ENCODE measurements around the gene CRYBG2. TPM values are rescaled to one million over a fixed set of nuclear protein-coding genes. Genes with fewer than 3 reads are reported as not detected.

CRYBG2 gene
- total RNA-seq, 1 donor, result not detected

DNA sequence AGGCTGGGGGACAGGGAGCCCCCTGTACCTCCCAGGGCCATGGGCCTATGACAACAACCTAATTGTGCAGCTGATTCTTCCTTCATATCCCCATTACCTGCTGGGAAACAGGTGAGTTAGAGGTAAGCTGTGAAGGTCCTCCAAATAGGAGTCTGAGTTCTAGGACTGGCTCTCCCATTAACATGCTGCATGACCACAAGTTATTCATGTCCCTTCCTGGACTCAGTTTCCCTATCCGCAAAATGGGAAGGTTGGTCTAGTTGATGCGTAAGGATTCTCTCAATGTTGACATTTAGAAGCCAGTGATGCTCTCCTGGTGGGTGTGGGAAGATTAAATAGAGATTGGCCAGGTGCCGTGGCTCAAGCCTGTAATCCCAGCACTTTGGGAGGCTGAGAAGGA is 14.6 kb upstream of the CRYBG2 start:
- TF ChIP-seq, protein P1, sequence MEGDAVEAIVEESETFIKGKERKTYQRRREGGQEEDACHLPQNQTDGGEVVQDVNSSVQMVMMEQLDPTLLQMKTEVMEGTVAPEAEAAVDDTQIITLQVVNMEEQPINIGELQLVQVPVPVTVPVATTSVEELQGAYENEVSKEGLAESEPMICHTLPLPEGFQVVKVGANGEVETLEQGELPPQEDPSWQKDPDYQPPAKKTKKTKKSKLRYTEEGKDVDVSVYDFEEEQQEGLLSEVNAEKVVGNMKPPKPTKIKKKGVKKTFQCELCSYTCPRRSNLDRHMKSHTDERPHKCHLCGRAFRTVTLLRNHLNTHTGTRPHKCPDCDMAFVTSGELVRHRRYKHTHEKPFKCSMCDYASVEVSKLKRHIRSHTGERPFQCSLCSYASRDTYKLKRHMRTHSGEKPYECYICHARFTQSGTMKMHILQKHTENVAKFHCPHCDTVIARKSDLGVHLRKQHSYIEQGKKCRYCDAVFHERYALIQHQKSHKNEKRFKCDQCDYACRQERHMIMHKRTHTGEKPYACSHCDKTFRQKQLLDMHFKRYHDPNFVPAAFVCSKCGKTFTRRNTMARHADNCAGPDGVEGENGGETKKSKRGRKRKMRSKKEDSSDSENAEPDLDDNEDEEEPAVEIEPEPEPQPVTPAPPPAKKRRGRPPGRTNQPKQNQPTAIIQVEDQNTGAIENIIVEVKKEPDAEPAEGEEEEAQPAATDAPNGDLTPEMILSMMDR (IDR thresholded peaks at IDR 0.05; ENCODE audit: insufficient read depth, low read depth, low read length), result no peak
- DNase-seq (ENCODE audit: low read depth), result no peak
- H3K4me3 ChIP-seq (ENCODE audit: low read depth, low read length), result no peak overlapping the region

DNA sequence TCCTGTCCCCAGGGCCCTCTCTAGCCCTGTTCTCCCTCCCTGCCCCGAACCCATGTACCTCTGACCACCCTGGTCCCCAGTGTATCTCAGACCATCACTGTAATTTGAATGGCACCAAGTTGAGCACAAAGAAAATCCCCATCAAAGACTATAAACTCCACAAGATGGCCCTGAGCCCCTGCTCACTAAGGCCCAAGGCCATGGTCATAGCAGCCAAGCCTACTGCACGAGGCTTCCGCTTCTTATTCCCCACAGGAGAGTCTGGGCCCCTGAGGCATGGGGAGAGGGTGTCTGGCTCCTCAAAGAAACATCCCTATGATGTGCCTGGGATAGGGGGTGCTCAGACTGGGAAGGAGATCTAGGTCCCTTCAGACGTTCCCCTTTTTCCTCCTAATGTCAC is 14.1 kb upstream of the CRYBG2 start:
- H3K4me3 ChIP-seq (ENCODE audit: low read depth, low read length), result no peak overlapping the region
- TF ChIP-seq, protein P1 (IDR thresholded peaks at IDR 0.05; ENCODE audit: insufficient read depth, low read depth, low read length), result no peak
- no peak for DNase-seq (ENCODE audit: low read depth)

DNA sequence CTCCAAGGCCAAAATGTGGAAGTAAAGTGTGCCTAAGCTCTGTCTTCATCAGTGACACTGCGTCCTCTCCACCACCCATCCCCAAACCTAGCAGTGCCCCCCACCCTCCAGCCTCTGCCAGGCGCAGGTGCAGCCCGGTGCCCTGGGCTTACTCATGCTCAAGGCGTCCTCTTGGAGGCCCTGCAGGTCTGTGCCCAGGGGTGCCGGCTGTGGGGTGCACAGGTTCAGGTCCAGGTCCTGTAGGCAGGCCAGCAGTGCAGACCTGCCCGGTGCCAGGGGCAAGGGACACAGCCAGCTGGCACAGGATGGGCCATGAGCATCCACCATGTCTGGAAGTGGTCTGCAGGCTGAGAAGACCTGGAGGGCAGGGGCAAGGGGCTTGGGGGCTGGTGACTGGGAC is 13.5 kb upstream of the CRYBG2 start:
- no peak overlapping the region for H3K4me3 ChIP-seq (ENCODE audit: low read depth, low read length)
- DNase-seq (ENCODE audit: low read depth), result no peak
- TF ChIP-seq, protein P1 (IDR thresholded peaks at IDR 0.05; ENCODE audit: insufficient read depth, low read depth, low read length), result no peak

DNA sequence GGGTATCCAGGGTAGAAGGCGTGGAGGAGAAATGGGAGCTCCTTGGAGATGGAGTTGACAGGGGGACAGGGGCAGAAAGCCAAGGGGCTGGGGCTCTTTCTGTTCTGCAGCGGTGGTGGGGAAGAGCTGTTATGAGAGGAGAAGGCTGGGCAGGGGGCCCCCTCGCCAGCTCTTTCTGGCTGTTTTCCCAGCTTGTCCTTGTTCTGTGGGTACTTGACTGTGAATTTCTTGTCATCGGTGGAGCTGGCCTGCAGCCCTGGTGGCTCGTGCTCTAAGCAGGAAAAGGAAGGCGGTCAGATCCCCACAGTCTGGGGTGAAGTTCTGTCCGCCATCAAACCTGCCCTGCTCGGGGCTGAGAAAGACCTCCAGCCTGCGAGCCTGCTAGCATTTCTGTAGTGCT is 11.0 kb upstream of the CRYBG2 start:
- no peak overlapping the region for H3K4me3 ChIP-seq (ENCODE audit: low read depth, low read length)
- DNase-seq (ENCODE audit: low read depth), result no peak
- TF ChIP-seq, protein P1 (IDR thresholded peaks at IDR 0.05; ENCODE audit: insufficient read depth, low read depth, low read length), result no peak

DNA sequence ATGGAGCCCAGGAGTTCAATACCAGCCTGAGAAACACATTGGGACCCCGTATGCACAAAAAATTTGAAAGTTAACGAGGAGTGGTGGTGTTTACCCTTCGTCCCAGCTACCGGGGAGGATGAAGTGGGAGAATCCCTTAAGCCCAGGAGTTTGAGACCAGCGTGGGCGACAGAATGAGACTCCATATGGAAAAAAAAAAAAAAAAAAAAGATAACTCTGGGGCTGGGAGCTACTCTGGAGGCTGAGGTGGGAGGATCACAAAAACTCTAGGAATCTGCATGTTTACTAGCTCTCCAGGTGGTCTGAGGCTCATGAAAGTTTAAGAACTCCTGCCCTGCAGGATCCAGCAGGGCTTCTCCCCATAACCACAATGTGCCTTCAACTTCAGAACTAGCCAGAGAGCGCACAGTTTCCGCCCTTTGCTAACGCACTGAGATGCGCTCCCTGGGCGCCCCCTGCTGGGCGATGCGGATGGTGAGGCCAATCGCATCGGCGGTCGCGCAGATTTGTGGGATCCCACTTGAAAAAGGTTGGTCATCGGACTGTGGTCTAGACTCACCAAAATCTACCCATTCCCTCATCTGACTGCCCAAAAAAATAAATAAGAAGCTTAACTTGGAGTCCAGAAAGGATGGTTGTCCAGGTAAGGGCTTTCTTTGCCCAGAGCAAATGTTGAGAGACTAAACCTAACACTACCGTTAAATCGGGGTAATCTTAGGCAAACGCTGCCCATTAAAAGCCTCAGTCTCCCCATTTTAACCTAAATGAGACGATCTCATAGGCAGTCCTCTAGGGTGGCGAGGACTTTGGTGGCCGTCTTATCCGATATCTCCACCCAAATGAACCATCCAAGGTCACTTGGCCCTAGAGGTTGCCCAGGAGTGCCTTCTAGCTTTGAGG is 9.9 kb upstream of the CRYBG2 start:
- peak; percentile 61 for DNase-seq (ENCODE audit: low read depth)
- H3K4me3 ChIP-seq (ENCODE audit: low read depth, low read length), result no peak overlapping the region
- TF ChIP-seq, protein P1 (IDR thresholded peaks at IDR 0.05; ENCODE audit: insufficient read depth, low read depth, low read length), result peak; percentile 97

DNA sequence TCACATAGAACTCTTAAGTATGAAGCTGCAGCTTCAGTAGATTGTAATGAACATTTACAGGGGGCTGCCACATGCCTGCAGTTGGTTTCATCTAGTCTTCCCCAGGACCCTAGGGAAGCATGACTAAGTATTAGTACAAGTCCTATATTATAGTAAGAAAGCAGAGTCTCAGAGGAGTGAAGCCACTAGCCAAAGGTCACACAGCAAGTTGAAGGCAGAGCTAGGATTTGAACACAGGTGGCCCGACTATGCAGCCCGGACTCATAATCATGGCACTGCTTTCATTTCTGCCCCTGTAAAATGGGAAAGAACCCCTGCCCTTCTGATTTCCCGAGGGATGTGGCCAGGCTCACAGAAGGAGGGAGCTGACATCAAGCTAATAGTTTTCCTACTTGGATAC is 8.4 kb upstream of the CRYBG2 start:
- no peak overlapping the region for H3K4me3 ChIP-seq (ENCODE audit: low read depth, low read length)
- DNase-seq (ENCODE audit: low read depth), result no peak
- TF ChIP-seq, protein P1 (IDR thresholded peaks at IDR 0.05; ENCODE audit: insufficient read depth, low read depth, low read length), result no peak
